Gastroesophageal sphincter (tissue), 4 donors: ENCODE measurements around the gene CMSS1. TPM values are rescaled to one million over a fixed set of nuclear protein-coding genes. Genes with fewer than 3 reads are reported as not detected.
A peak's percentile ranks its signal among the peaks of the same experiment; 100 is the strongest.

ENCODE experiments used
- ATAC-seq: fragments of 150-250 bp; one replicate; pipeline ENCODE4 v1.9.1; 2016; ENCODE audit warnings: mild to moderate bottlenecking, moderate library complexity
- H3K27ac ChIP-seq, 4 donors: fragments of 200-600 bp; sonication (generic) in 3 of 4; 1 replicate in 3 of 4; 2 replicates in 1 of 4; pipeline ENCODE4 v1.5.1; 2016 to 2019
- H3K27me3 ChIP-seq: fragments of 200-600 bp; sonication (generic); one replicate; pipeline ENCODE4 v1.5.1; 2019
- H3K36me3 ChIP-seq, 2 donors: fragments of 200-600 bp; sonication (generic); one replicate each; pipeline ENCODE4 v1.5.1; 2019; ENCODE audit warnings: control low read depth in 1 of 2
- H3K4me1 ChIP-seq, 3 donors: fragments of 200-600 bp; sonication (generic); 1 replicate in 2 of 3; 2 replicates in 1 of 3; pipeline ENCODE4 v1.5.1; 2016 to 2019; ENCODE audit warnings: control low read depth in 2 of 3
- H3K4me3 ChIP-seq, 2 donors: fragments of 200-600 bp; sonication (generic); one replicate each; pipeline ENCODE4 v1.5.1; 2019; ENCODE audit warnings: mild to moderate bottlenecking in 1 of 2, moderate library complexity in 1 of 2
- H3K9me3 ChIP-seq, 3 donors: fragments of 200-600 bp; sonication (generic); one replicate each; pipeline ENCODE4 v1.5.1; 2017 to 2019; ENCODE audit warnings: control low read depth in 2 of 3
- EP300 ChIP-seq: sonication (generic); formaldehyde crosslinking; IDR thresholded peaks from one replicate; pipeline ENCODE4 v1.6.1; 2017; ENCODE audit warnings: antibody characterized with exemption, mild to moderate bottlenecking
- POLR2A ChIP-seq, 2 donors: fragments of 450-650 bp; IDR thresholded peaks; one replicate each; pipeline ENCODE4 v1.6.1; 2017; ENCODE audit warnings: antibody characterized with exemption in 2 of 2, mild to moderate bottlenecking in 2 of 2, moderate library complexity in 1 of 2
- POLR2AphosphoS5 ChIP-seq: sonication (generic); formaldehyde crosslinking; IDR thresholded peaks from one replicate; pipeline ENCODE4 v1.6.1; 2017; ENCODE audit warnings: antibody characterized with exemption
- WGBS, 2 donors: methylation state at CpG; one replicate each; pipeline ENCODE4 v1.1.5; 2018; ENCODE audit warnings: low coverage in 1 of 2; 5-methylcytosine and 5-hydroxymethylcytosine counted together
- total RNA-seq, 4 donors: library from RNA; depleted of rRNA; stranded (reverse); fragments of >200 nt; gene quantifications; one replicate each; pipeline ENCODE4 v1.1.0, GENCODE V29; 2016
- TF ChIP-seq, protein P1 (sequence below), 4 experiments: fragments of 200-600 bp in 2 of 4; fragments of 450-650 bp in 2 of 4; sonication (generic) in 1 of 4; IDR thresholded peaks; one replicate each; pipeline ENCODE4 v1.5.1; 2017 to 2019; ENCODE audit warnings: antibody characterized with exemption in 4 of 4, mild to moderate bottlenecking in 2 of 4, moderate library complexity in 2 of 4

CMSS1 gene
- total RNA-seq, 4 donors from 2014 or later, result 15.2 to 20.8 (median 16.6) TPM

DNA sequence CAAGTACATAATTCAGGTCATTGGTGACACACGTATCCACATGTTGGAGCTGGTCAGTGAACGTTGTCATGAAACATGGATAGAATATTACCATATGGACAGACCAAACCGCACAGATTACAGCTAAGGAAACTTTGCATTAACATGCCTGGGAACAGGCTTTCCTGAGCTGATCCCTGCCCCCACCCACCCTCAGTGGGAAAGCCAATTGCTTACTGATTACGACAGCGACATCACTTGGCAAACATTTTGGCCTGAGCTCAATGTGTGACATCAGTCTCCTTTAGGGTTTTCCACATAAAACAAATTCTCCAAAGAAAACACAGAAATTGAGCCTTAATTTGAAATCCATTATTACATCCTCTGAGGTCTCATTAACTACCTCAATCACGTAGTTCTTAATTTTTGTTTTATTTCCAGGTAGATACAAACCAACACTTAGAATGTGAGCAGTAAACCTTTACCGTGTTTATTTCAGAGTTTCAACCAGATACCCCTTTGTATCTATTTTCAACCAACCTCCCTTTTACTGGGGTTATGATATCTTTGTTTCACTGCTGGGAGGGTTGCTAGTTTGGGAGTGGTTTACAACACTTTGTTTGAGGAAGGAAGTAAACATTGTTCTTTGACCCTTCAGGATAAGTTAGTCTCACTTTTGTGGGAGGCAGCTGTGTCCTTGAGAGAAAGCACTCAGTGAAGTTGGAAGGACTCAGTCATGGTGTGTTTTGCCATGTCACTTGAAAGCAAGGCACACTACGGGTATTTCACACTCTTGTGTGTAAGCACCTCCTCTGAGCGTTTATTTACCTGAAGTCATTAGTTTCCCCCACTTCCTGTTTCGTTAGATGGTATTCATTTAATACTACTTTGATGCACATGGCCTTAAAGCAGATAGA lies 103.1 kb downstream of the CMSS1 start:
- Histone ChIP-seq H3K4me1 (peaks cover 2 to 41% (median 19%) of the 10 kb centered on the region in 3 donors), H3K4me3 (no peak overlapping the region), H3K27ac (peak overlapping the region in 3 of 4 donors; percentile 67 to 75 (median 71)), H3K36me3 (no peaks in the 10 kb centered on the region), H3K27me3 (no peaks in the 10 kb centered on the region), H3K9me3 (no peaks in the 10 kb centered on the region)
- peak; percentile 66 for ATAC-seq
- TF ChIP-seq POLR2A (IDR thresholded peaks at IDR 0.05), result no peak
- TF ChIP-seq EP300, result no peak
- TF ChIP-seq, protein P1, sequence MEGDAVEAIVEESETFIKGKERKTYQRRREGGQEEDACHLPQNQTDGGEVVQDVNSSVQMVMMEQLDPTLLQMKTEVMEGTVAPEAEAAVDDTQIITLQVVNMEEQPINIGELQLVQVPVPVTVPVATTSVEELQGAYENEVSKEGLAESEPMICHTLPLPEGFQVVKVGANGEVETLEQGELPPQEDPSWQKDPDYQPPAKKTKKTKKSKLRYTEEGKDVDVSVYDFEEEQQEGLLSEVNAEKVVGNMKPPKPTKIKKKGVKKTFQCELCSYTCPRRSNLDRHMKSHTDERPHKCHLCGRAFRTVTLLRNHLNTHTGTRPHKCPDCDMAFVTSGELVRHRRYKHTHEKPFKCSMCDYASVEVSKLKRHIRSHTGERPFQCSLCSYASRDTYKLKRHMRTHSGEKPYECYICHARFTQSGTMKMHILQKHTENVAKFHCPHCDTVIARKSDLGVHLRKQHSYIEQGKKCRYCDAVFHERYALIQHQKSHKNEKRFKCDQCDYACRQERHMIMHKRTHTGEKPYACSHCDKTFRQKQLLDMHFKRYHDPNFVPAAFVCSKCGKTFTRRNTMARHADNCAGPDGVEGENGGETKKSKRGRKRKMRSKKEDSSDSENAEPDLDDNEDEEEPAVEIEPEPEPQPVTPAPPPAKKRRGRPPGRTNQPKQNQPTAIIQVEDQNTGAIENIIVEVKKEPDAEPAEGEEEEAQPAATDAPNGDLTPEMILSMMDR (IDR thresholded peaks at IDR 0.05), result no peak
- no peak for TF ChIP-seq POLR2AphosphoS5
- WGBS, 2 donors, result 60 to 84% methylated on average over 10 of the region's 10 CpGs

DNA sequence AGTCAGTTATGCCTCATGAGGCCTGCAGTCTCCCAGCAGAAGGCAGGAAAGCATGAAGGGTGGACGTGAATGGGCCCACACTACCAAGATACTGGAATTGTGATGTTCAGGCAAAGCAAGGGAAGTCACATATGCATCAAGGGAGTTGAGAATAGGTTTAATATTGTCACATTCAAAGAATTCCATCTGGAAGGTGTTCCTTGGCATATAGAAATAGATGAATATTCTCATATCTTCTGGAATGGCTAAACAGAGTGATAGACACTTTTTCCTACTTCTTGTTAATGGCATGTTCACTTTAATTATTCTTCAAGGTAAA lies 103.7 kb downstream of the CMSS1 start:
- no peak for ATAC-seq
- Histone ChIP-seq H3K36me3 (no peaks in the 10 kb centered on the region), H3K9me3 (no peaks in the 10 kb centered on the region), H3K27me3 (no peaks in the 10 kb centered on the region), H3K27ac (peak overlapping the region in 3 of 4 donors; percentile 67 to 75 (median 71)), H3K4me1 (peaks cover 2 to 46% (median 19%) of the 10 kb centered on the region in 3 donors), H3K4me3 (no peak overlapping the region)
- TF ChIP-seq POLR2A (IDR thresholded peaks at IDR 0.05) (no peak), POLR2AphosphoS5 (no peak), EP300 (no peak)
- TF ChIP-seq, protein P1 (IDR thresholded peaks at IDR 0.05), result no peak
- WGBS, 2 donors, result 100% methylated on average over 1 of the region's 1 CpG; no CpG with 5 or more reads in 1 of the 2 donors

DNA sequence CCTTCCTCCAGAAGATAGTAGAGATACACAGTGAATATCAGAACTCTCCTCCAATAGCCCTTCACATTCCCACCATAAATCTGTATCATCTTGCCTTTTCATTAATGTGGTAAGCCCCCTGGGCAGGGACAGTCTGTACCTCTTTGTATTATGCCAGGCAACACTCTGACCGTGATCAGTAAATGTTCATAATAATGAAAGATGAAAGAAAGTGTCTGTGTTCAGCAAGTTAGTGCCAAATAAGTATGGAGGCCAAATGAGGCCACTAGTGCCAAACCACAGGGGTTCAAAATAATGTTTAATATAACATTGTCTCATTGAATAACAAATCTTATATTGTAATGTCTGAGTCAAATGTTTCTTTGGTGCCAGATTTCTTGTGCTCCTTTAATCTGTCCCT lies 104.3 kb downstream of the CMSS1 start:
- Histone ChIP-seq H3K4me3 (no peak overlapping the region), H3K4me1 (peaks cover 2 to 46% (median 19%) of the 10 kb centered on the region in 3 donors), H3K27me3 (no peaks in the 10 kb centered on the region), H3K9me3 (no peaks in the 10 kb centered on the region), H3K27ac (peak overlapping the region in 2 of 4 donors; percentile 3 to 8), H3K36me3 (no peaks in the 10 kb centered on the region)
- TF ChIP-seq, protein P1 (IDR thresholded peaks at IDR 0.05), result no peak
- WGBS, 2 donors, result 38 to 86% methylated on average over 1 of the region's 1 CpG
- no peak for ATAC-seq

DNA sequence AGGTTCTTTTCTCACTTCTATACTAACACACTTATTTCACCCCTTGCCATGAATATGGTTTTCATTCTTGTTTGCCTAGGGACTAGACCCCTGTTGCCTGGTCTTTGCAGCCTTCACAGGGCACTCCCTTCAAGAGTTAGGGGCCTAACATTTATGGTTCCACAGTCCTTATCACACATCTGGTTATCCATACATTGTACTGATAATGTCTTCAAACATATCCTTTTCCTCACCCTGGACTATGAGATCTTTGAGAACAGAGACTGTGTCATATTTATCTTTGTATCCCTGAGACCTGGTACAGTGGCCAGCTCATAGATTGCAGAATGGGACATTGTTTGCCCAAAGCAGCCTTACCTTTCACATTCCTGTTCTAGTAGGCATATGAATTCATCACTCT lies 106.2 kb downstream of the CMSS1 start:
- Histone ChIP-seq H3K4me3 (no peak overlapping the region), H3K4me1 (peaks cover 9 to 54% (median 19%) of the 10 kb centered on the region in 3 donors), H3K27ac (no peak overlapping the region), H3K9me3 (no peaks in the 10 kb centered on the region), H3K27me3 (no peaks in the 10 kb centered on the region), H3K36me3 (no peaks in the 10 kb centered on the region)
- TF ChIP-seq EP300 (no peak), POLR2AphosphoS5 (no peak), POLR2A (IDR thresholded peaks at IDR 0.05) (no peak)
- TF ChIP-seq, protein P1 (IDR thresholded peaks at IDR 0.05), result no peak
- ATAC-seq, result no peak
